Measurements from ENCODE around the gene CTNNAL1.
"Not testable (repeated sequence)": the region's sequence is repeated elsewhere in the genome, so short reads cannot be mapped to it uniquely, and the experiment has no call there.

Gene CTNNAL1

DNA sequence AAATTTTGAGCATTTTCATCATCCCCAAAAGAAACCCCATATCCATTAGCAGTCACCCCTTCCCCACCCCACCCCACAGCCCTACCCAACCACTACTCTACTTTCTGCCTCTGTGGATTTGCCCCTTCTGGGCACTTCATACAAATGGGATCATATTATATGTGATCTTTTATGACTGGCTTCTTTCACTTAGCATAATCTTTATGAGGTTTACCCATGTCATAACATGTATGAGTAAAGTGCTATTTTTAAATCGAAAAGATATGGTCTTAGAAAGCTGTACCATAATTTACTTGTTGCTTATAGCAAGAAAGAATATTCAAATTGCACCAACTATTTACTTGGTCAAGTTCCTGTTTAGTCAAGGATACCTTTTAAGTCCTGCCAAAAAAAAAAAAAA is 92.1 kb downstream of the CTNNAL1 start:
- no peak for DNase-seq

DNA sequence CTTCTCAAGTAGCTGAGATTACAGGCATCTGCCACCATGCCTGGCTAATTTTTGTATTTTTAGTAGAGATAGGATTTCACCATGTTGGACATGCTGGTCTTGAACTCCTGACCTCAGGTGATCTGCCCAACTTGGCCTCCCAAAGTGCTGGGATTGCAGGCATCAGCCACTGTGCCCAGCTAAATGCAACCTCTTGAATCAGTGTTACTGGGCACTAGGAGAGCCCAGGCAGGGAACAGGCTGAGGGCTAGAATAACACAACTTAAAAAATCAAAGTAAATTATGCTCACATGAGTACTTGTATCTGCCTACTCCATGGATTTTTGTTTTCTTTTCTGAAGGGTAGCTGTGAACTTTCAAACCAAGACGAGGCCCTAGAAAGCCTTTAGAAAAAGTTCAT is 92.9 kb downstream of the CTNNAL1 start:
- DNase-seq: not testable (repeated sequence)

DNA sequence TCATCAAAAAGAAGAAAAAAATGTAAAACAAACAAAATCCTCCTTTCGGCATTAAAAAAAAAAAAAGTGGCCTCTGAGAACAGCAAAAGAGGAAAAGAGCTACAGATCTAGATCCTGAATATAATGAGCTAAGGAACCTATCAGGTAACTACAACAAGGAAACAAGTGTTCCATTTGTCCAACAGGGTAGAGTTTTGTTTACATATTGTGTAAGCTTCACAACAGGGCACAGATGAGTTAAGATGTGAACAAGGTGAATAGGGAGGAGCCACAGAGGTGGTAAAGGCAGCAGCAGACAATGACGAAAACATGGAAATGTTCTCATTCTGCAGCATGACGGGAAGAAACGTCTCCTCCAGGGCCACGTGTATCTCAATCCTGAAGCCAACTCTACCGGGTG is 93.8 kb downstream of the CTNNAL1 start:
- no peak for DNase-seq

DNA sequence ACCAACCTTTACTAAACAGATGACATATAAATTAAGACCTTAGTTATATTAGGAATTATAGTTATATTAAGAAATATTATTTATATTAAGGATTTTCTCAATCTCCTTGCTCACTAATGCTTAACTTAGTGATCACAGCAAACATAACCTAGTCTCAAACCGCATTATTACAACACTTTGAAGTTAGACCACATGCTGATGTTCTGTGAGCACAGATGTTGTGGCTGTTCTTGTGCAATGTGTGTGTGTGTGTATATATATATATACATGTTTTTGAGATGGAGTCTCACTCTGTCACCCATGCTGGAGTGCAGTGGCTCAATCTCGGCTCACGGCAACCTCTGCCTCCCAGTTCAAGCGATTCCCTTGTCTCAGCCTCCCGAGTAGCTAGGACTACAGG is 99.9 kb downstream of the CTNNAL1 start:
- no peak for DNase-seq

DNA sequence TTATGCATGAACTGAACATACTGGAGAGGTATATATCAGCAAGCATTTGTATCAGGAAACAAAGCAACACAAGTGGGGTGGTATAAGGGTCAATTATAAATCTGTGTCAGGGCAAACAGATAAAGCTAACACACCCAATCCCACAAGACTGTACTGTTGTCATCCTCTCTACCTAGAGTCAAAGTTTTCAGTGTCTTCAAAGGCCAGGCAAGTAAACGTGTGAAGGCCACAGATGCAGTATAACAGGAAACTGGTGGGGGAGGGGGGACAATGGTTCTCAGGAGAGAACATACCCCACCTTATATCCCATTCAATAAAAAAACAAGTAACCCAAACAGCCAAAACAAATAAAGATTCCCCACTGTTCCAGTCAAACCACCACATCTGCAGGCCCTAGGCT is 101.5 kb downstream of the CTNNAL1 start:
- no peak for DNase-seq

DNA sequence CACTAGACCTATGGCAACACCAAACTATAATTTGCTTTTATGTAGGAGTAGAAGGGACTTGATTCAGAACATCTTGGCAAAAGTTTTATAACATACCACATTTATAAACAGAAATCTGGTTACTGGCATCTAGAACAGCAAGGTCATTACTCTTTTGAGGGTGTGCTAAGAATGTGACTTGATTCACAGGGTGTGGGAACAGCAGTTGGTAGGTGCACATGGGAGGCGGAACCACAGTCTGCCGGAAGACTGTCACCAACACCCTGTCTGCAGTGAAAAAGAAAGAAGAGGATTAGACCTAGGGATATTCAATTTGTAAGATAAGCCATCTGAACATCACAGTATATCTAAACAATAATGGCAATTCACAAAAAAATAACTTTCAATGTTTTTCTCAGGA is 102.4 kb downstream of the CTNNAL1 start:
- no peak for DNase-seq

DNA sequence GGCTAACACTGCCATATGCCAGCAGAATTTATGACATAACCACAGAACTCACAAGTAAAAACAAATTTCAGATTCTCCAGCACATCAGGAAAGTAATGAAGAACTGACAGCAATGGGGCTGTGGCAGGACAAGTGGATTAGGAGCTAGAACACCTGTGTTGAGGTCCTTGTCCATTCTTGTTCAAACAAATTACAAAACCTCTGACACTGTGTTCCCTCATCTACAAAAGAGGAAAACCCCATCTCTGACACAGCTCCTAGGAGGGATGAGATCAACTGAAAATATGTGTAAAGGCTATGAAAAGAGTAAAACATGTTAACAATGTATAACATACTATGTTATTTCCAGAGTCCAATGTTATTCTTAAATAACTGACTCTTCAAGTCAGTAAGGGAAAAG is 102.9 kb downstream of the CTNNAL1 start:
- DNase-seq: no peak

DNA sequence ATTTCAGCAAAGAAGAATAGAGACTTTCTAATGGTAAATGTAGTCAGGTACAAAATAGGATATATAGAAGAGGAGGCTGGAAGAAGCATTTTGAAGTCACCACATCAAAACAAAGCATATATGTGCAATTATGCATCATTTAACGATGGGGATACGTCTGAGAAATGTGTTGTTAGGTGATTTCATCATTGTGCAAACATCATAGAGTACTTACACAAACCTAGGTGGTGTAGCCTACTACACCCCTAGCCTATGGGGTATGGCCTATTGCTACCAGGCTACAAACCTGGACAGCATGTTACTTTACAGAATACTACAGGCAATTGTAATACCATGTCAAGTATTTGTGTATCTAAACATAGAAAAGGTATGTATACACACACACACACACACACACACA is 107.8 kb downstream of the CTNNAL1 start:
- no peak for DNase-seq

DNA sequence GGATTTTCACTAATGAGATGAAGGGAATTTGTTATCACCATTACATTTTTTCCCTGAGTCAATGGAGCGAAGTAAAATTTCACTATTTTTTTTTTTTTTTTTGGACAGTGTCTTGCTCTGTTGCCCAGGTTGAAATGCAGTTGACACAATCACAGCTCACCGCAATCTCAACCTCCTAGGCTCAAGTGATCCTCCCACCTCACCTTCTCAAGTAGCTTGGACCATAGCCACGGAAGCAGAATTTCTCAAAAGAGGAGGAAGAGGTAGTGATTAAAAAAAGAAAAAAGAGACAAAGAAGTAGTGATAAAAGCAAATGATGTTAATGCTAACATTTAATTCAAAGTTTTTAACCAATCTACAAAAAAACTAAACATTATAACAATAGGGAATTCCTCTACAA is 109.1 kb downstream of the CTNNAL1 start:
- no peak for DNase-seq

DNA sequence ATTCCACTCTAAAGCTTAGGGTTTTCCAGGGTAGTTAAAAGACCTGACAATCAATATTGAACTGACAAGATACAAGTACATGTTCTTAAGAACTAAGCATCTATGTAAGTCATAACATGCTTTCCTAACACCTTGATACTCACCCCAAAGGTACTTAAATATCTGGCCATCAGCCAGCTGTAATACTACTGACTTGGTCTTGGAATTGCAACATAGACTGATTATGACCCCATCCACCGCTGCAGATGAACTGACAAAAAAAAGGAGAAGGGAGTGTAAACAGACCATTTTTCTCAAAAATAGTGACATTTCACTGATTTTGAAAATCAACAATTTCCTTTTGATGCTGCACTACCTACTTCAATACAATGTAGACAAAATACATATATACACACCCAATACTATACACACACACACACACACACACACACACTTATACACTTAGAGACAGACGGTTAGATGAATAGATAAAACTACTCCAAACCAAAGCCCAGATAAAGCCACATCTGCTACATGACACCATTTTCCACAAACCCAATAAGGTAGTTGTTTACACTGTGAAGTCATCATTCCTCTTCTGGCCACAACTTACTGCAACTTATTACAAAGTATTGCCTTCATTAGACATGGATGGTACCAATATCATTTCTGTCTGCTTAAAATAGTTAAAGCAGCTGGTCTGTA is 109.7 kb downstream of the CTNNAL1 start:
- no peak for DNase-seq

DNA sequence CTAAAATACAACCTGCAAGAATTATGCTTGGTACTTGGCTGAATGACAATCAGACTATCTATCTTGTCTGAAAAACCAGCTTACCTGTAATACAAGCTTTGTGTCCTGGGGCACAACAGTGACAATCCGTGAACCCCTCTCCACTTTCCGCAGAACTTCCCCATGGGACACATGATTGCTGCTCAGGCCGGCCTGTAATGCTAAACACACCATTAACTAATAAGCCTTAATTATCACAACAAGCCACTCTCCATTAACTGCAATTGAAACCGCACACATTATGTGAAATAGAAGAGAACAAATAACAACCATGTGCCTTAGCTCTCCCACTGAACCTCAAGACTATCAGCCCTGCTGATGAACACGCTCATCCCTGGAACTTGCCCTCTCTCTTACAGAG is 113.1 kb downstream of the CTNNAL1 start:
- no peak for DNase-seq

DNA sequence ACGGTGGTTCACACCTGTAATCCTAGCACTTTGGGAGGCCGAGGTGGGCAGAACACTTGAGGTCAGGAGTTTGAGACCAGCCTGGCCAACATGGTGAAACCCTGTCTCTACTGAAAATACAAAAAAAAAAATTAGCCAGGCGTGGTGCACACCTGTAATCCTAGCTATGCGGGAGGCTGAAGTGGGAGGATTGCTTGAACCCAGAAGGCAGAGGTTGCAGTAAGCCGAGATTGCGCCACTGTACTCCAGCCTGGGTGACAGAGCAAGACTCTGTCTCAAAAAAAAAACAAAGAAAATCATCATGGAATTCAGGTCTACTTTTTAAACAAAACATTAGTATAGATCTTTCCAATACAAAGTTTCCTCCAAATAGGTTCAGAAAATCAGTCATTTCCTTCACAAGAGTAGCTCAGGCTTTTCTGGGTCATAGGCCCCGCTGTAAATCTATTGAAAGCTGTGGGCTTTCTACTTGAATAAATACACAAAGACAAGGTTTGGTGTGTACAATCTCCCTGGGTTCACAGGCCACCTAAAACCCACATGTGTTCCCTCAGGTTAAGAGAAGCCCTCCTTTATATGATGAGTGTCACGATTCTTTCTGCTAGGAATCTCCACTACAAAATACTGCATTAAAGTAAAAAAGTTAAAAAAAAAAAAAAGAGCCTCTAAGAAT is 114.1 kb downstream of the CTNNAL1 start:
- DNase-seq: not testable (repeated sequence)

DNA sequence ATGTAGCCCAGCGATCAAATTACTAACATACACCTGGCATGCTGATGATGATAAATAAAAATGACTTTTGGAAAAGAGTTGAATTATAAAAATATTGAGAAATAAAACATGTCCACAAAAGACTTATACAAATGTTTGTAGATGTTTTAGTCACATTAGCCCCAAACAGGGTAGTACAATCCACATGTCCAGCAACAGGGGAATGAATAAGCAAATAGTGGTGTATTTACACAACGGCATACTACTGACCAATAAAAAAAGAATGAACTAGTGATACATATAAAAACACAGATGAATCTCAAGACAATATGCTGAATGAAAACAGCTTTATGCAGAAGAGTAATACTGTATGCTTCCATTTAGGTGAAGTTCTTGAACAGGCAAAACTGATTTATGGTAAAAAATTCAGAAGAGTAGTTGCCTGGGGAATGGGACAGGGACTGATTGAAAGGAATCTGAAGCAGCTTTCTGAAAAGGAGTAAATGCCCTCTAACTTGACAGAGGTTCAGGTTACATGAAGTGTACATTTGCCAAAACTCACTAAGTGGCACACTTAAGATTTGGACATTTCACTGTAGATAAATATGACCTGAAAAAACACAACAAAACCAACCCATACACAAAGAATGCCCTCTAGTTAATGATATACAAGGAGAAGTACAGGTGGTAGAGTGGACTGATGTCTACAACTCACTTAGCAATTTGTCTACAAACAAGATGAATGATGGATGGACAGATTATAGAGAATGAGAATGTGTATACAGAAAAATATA is 115.8 kb downstream of the CTNNAL1 start:
- no peak for DNase-seq

DNA sequence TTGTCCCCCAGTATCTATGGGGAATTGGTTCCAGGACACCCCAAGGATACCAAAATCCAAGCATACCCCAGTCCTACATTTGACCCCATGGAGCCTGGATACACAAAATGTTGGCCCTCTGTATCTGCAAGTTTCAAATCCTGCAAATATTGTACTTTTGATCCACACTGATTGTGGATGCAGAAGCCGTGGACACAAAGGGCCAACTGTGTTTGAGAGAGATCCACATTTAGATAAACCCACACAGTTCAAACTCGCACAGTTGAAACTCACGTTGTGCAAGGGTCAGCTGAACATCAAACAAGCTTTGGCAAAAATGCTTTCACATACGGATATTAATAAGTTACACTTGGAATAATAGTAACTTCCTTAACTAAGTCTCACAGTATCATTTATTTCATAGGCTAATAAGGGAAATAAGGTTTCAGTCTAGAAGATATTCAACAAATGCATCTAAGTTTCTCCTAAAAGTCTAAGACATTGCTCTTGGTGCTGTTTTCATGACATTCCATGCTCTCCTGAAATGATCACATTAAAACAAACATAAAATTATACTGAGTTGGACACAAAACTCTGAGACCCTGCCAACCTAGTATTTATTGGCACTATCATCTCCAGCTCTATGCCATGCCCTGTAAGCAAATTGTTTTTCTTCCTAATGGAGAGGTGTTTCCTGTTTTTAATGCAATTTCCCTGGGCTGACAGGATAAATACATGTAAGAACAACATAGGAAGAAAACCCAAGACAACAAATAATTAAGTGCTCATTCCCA is 118.9 kb downstream of the CTNNAL1 start:
- DNase-seq: no peak

All from fibroblast of skin of scalp (primary cell).